Heart left ventricle (tissue), 16 donors: ENCODE results near the gene TRRAP. TPM values are rescaled to one million over a fixed set of nuclear protein-coding genes. Genes with fewer than 3 reads are reported as not detected.

Experiments used
- ATAC-seq, 4 donors: fragments of 200-7000 bp; cut with Tn5 transposase; one replicate each; pipeline ENCODE4 v1.9.1; 2020 to 2022; ENCODE audit warnings: moderate library complexity in 4 of 4, mild to moderate bottlenecking in 3 of 4, moderate number of reproducible peaks in 1 of 4
- DNase-seq, 5 donors: peaks; one replicate each; pipeline ENCODE4 v3.0.0-alpha.2; 2020
- H3K27ac ChIP-seq, 12 donors: fragments of 200-600 bp; sonication (generic) in 4 of 12; one replicate each; pipeline versions ENCODE4 v1.5.0 to v1.8.0; 2016 to 2022; ENCODE audit warnings: mild to moderate bottlenecking in 2 of 12
- H3K27me3 ChIP-seq, 9 donors: fragments of 200-600 bp; sonication (generic) in 2 of 9; one replicate each; pipeline versions ENCODE4 v1.5.1 to v1.8.0; 2016 to 2022; ENCODE audit warnings: mild to moderate bottlenecking in 3 of 9
- H3K36me3 ChIP-seq, 9 donors: fragments of 200-600 bp; sonication (generic) in 2 of 9; one replicate each; pipeline versions ENCODE4 v1.5.0 to v1.8.0; 2018 to 2022; ENCODE audit warnings: mild to moderate bottlenecking in 2 of 9
- H3K4me1 ChIP-seq, 12 donors: fragments of 200-600 bp; sonication (generic) in 4 of 12; one replicate each; pipeline versions ENCODE4 v1.5.0 to v1.8.0; 2016 to 2022; ENCODE audit warnings: mild to moderate bottlenecking in 3 of 12
- H3K4me3 ChIP-seq, 12 donors: fragments of 200-600 bp; sonication (generic) in 4 of 12; one replicate each; pipeline versions ENCODE4 v1.5.0 to v1.8.0; 2017 to 2022; ENCODE audit warnings: mild to moderate bottlenecking in 9 of 12, moderate library complexity in 4 of 12
- H3K9me3 ChIP-seq, 12 donors: fragments of 200-600 bp; sonication (generic) in 4 of 12; one replicate each; pipeline versions ENCODE4 v1.5.0 to v1.8.0; 2016 to 2022; ENCODE audit warnings: mild to moderate bottlenecking in 1 of 12
- POLR2A ChIP-seq, 2 donors: fragments of 450-650 bp; IDR thresholded peaks; one replicate each; pipeline ENCODE4 v1.6.1; 2017; ENCODE audit warnings: antibody characterized with exemption in 2 of 2, mild to moderate bottlenecking in 2 of 2, moderate library complexity in 2 of 2
- WGBS, 4 donors: extraction: QIAGEN DNeasy Blood & Tissue Kit in 2 of 4; methylation state at CpG; one replicate each; pipeline versions ENCODE4 v1.1.5 to v1.1.7; 2013 to 2018; 5-methylcytosine and 5-hydroxymethylcytosine counted together
- intact Hi-C, 10 donors: fragments of 100-400 bp; cut with DNase I; formaldehyde crosslinking; loops; one replicate each; pipeline versions ENCODE4 v1.11.1 to v1.14.2; 2022
- polyA plus RNA-seq, 2 donors: library from polyadenylated mRNA; stranded (reverse); fragments of 200-250 nt; gene quantifications; one replicate each; pipeline ENCODE4 v1.2.3, GENCODE V29; 2013
- total RNA-seq, 9 donors: library from RNA; depleted of rRNA in 2 of 9; stranded (reverse); fragments of >200 nt in 2 of 9; fragmentation: NEBNext Ultra II Directional in 3 of 9; extraction: Animal tissue kit (Norgen Biotek cat#: 25700) in 3 of 9; gene quantifications; one replicate each; pipeline versions ENCODE4 v1.1.0 to v1.2.4, GENCODE V29; 2016 to 2023
- TF ChIP-seq, protein P1 (sequence below), 12 donors: fragments of 200-600 bp; sonication (generic) in 4 of 12; IDR thresholded peaks; one replicate each; pipeline versions ENCODE4 v1.5.0 to v1.8.0; 2018 to 2022; ENCODE audit warnings: antibody characterized with exemption in 12 of 12, mild to moderate bottlenecking in 5 of 12
- donor health status: ischemic (EF 13 %, LVEDD 7.1; RV severe dilation, severe dysfunction).
- donor health status: healthy with polysubstance abuse.
- donor health status: DM: no; HTN: yes; CAD: no.
- donor health status: DM: no; HTN: no; CAD: no.
- donor health status: ischemic (EF 25% LVEDD 6.9; RV normal size, moderate dysfunction).
- donor health status: ischemic (EF 25% LVEDD 5.7; RV mildly dilated, moderate dysfunction).
- donor health status: healthy.
- donor health status: DM: yes; HTN: yes; CAD: no.
- donor health status: ischemic (EF 35%, LVEDD 5.7; RV mildly dilated, moderate dysfunction).
- donor health status: nonischemic (EF 11% LVEDD 7.7; RV severe dilation, severe dysfunction).
- donor health status: DM: yes; HTN: yes; CAD: no.
- donor health status: PGD.
- donor health status: ischemic (EF 29% LVEDD 5.4; RV normal size, mild dysfunction).
- donor health status: nonischemic (EF 23%, LVEDD 6.1; RV moderate dilation, normal function).

TRRAP gene
- total and polyA plus RNA-seq, 11 donors = 9.2 to 29.6 (median 21.6) TPM

DNA sequence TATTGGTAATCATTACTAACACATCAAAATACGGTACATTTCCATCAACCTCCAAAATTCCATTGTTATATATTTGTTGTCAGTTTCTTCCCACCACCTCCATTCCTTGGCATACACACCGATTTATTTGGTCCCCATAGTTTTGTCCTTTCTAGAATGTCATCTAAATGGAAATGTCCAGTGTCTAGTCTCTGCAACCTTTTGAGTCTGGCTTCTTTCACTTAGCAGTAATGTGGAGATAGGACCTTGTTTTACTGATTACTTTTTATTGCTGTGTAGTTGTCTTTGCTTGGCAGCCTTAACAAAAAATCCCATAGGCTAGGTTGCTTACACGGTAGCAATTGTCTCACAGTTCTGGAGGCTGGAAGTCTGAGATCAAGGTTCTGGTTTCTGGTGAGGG is 22.5 kb downstream of the TRRAP start:
- DNase-seq (no peak), ATAC-seq (no peak)
- intact Hi-C loops = no loop called here
- WGBS, 4 donors = 90 to 93% (median 91%) methylated on average over 3 of the region's 3 CpGs
- Histone ChIP-seq H3K27ac (no peak overlapping the region), H3K9me3 (no peaks in the 10 kb centered on the region), H3K27me3 (no peaks in the 10 kb centered on the region), H3K36me3 (peaks cover 0 to 100% (median 99%) of the 10 kb centered on the region in 9 donors), H3K4me3 (no peak overlapping the region), H3K4me1 (peaks cover 0 to 10% (median 0%) of the 10 kb centered on the region in 12 donors)
- no peak for TF ChIP-seq POLR2A (IDR thresholded peaks at IDR 0.05)
- TF ChIP-seq, protein P1, sequence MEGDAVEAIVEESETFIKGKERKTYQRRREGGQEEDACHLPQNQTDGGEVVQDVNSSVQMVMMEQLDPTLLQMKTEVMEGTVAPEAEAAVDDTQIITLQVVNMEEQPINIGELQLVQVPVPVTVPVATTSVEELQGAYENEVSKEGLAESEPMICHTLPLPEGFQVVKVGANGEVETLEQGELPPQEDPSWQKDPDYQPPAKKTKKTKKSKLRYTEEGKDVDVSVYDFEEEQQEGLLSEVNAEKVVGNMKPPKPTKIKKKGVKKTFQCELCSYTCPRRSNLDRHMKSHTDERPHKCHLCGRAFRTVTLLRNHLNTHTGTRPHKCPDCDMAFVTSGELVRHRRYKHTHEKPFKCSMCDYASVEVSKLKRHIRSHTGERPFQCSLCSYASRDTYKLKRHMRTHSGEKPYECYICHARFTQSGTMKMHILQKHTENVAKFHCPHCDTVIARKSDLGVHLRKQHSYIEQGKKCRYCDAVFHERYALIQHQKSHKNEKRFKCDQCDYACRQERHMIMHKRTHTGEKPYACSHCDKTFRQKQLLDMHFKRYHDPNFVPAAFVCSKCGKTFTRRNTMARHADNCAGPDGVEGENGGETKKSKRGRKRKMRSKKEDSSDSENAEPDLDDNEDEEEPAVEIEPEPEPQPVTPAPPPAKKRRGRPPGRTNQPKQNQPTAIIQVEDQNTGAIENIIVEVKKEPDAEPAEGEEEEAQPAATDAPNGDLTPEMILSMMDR (IDR thresholded peaks at IDR 0.05) = no peak

- 77 to 84% (median 78%) methylated on average over 3 of the region's 3 CpGs for WGBS, 4 donors
- no peak overlapping the region for H3K4me3 ChIP-seq
- ATAC-seq = no peak
- no peaks in the 10 kb centered on the region for H3K27me3 ChIP-seq
- peaks cover 0 to 10% (median 0%) of the 10 kb centered on the region in 12 donors for H3K4me1 ChIP-seq
- intact Hi-C loops = no loop called here
- H3K9me3 ChIP-seq = no peaks in the 10 kb centered on the region
- H3K27ac ChIP-seq = no peak overlapping the region
- DNase-seq = no peak
- TF ChIP-seq POLR2A (IDR thresholded peaks at IDR 0.05) = no peak
- TF ChIP-seq, protein P1 (IDR thresholded peaks at IDR 0.05) = no peak
- H3K36me3 ChIP-seq = peaks cover 0 to 100% (median 99%) of the 10 kb centered on the region in 9 donors
Observed at GRCh38 chr7:98902523-98902922, 24.2 kb downstream of the TRRAP start.

DNA sequence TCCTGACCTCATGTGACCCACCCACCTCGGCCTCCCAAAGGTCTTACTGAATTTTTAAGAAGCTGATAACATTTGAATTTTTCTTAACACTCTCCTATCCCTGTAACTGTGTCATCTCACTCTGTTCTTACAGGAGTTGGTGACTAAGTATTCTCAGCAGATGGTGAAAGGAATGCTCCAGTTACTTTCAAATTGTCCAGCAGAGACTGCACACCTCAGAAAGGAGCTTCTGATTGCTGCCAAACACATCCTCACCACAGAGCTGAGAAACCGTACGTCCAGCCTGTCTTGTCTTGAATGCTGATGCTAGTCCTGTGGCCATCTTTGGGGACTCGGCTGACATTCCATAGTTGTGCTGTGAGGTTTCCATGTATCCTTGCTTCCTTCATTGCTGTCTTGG is 24.9 kb downstream of the TRRAP start:
- WGBS, 4 donors = 93 to 97% (median 96%) methylated on average over 4 of the region's 4 CpGs
- ATAC-seq = no peak
- H3K4me3 ChIP-seq = no peak overlapping the region
- H3K27me3 ChIP-seq = no peaks in the 10 kb centered on the region
- H3K4me1 ChIP-seq = peaks cover 0 to 10% (median 0%) of the 10 kb centered on the region in 12 donors
- DNase-seq = no peak
- peaks cover 0 to 100% (median 99%) of the 10 kb centered on the region in 9 donors for H3K36me3 ChIP-seq
- TF ChIP-seq POLR2A (IDR thresholded peaks at IDR 0.05) = no peak
- TF ChIP-seq, protein P1 (IDR thresholded peaks at IDR 0.05) = no peak
- intact Hi-C loops = no loop called here
- H3K9me3 ChIP-seq = no peaks in the 10 kb centered on the region
- no peak overlapping the region for H3K27ac ChIP-seq

GRCh38 chr7:98907570-98907969 is 29.2 kb downstream of the TRRAP start:
- H3K36me3 ChIP-seq = peaks cover 0 to 100% (median 98%) of the 10 kb centered on the region in 9 donors
- no peaks in the 10 kb centered on the region for H3K27me3 ChIP-seq
- intact Hi-C loops = no loop called here
- no peaks in the 10 kb centered on the region for H3K9me3 ChIP-seq
- no peak for TF ChIP-seq POLR2A (IDR thresholded peaks at IDR 0.05)
- TF ChIP-seq, protein P1 (IDR thresholded peaks at IDR 0.05) = no peak
- H3K4me3 ChIP-seq = no peak overlapping the region
- no peak for DNase-seq
- H3K27ac ChIP-seq = no peak overlapping the region
- ATAC-seq = no peak
- 90 to 93% (median 92%) methylated on average over 5 of the region's 5 CpGs for WGBS, 4 donors
- H3K4me1 ChIP-seq = peaks cover 0 to 14% (median 0%) of the 10 kb centered on the region in 12 donors
